NCI-H146 (cell line): Measurements from ENCODE around the gene PLEKHA1.

Experiments used
- DNase-seq: peaks from one replicate; lab custom pipeline; 2025; lab: John Stamatoyannopoulos, UW

Gene PLEKHA1

DNA sequence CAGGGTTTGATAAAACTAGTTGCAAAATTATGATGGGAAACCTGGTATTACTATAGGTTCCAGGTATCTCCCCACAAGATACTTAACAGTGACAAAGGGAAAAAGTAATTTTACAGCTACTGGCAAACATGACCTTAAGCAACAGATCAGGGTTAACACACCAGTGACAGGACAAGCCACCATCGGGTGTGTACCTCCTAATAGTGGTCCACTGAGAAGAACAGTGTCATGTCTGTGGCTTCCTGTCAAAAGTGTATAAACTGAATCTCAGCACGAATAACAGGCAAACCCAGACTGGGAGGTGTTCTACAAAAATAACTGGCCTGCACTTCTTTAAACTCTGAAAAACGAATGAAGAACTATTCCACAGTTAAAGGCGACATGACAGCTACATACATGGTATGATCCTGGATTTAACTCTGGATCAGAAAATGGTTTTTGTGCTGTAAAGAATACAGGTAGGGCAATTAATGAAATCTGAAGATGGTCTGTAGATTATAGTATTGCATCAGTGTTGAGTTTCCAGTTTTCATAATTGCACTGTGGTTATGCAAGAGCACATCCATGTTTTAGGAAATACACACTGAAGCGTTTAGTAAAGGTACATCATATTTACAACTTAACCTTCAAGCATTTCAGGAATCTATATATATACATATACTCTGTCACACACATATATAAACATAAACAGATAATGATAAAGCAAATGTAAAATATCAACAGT, 47.9 kb downstream of the PLEKHA1 start:
- no peak for DNase-seq

- no peak for DNase-seq
Observed at GRCh38 chr10:122424059-122424458, 49.6 kb downstream of the PLEKHA1 start.

- no peak for DNase-seq
Observed at GRCh38 chr10:122426829-122427228, 52.3 kb downstream of the PLEKHA1 start.

GRCh38 chr10:122427280-122427679, 52.8 kb downstream of the PLEKHA1 start:
- no peak for DNase-seq

DNA sequence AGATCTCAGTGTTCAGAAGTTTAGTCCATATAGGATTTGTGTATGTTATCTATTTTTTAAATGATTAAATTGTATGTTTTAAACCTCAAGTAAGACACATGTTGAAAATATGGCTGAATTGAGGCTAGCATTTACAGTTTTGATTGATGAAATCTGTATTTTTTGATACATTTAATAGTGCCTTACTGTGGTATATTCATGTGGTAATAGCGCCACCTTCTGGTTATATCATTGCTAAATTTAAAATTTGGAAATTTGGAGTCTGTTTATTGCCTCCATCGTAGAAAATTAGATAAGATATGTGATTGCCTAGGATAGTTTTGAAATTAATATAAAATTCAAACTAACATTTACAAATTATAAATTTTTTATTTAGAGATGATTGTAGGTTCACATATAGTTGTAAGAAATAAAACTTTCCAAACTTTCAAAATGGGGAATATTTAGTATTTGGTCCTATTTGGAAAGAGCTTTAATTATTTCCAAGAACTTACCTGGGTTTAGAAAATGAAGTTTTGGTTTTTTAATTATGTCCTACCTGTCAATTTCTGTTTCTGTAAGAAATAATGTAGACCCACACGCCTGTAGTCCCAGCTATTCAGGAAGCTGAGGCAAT, 60.8 kb downstream of the PLEKHA1 start:
- DNase-seq = peak; percentile 16

DNA sequence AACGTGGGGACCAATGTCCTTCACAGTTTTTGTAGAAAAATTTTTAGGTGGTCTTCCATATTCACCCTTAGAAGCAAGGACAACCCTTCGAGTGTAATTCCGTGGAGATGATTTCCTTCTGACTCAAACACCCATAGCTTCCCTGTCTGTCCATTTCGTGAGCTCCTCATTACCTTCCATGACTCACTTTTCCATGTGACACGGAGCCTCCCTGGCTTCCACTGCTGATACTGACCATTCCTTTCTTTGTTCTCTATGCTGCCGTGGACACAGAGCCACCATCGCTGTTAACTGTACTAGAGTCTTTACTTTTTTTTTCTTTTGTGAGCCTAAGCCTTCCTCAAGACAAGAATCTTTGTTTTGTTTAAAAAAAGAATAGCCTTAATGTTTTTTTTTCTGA, 67.5 kb downstream of the PLEKHA1 start:
- no peak for DNase-seq

DNA sequence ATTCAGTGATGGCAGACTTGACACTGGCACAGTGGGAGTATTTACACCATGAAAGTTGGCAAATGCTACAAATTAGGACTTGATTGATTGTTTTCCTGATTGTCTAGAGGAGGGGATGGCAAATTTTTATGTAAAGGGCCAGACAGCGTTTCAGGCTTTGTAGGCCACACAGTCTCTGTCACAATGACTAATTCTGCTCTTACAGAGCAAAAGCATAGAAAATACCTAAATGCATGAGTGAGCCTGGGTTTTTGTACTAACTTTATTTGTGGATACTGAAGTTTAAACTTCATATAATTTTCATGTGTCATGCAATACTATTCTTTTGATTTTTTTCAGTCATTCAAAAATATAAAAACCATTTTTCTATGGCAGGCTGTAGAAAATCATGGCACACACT, 71.0 kb downstream of the PLEKHA1 start:
- DNase-seq = no peak

- DNase-seq = no peak
Observed at GRCh38 chr10:122445904-122446303, 71.4 kb downstream of the PLEKHA1 start.

DNA sequence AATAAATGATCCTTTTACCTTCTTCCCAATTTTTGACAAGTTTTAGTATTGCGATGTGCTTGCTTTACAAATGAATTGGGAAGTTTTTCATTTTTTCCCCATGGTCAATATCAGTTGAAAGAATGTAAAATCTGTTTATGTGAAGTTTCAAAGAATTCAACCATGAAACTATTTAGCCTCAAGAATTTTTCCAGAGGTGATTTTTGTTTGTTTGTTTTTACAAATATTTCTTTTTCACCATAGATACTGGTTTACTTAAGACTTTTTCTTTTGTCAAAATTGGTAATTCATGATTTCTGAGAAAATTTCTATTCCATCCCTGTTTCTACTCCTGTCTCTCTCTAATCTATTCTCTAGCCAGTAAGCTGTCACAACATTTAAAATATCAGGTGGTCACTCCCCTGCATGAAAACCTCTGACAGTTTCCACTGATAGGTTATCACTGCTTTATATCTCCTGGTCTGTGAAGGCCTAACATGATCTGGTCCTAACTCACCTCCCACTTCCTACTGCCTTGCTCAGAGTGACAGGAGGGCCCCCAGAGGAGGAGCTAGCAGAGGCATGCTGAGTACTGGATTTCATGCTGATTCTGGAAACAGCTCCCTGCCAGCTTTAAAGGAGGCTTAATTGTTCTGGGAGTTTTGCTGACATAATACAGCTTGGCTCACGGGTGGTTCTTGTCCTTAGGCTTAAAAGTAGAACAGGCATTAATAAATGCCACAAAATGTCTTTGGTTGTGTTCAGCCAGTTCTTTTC, 72.3 kb downstream of the PLEKHA1 start:
- DNase-seq = peak; percentile 34

- DNase-seq = no peak
Observed at GRCh38 chr10:122448600-122448999, 74.1 kb downstream of the PLEKHA1 start.

- DNase-seq = no peak
Observed at GRCh38 chr10:122449153-122449552, 74.6 kb downstream of the PLEKHA1 start.

- no peak for DNase-seq
Observed at GRCh38 chr10:122450353-122450990, 76.0 kb downstream of the PLEKHA1 start.

DNA sequence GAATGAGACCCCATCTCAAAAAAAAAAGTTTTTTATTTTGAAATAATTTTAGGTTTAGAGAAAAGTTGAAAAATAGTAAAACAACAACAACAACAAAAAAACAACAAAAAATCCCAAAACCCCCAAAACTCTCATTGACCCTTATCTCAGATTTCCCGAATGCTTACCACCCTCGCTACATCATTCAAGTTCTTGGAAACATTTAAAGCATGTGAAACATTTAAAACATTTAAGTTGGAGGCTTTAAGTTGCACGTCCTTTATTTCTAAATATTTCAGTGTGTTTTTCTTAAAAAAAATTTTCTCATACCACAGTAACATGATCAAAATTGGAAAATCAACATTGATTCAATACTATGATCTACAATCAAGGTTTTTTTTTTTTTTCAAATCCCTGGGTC, 79.6 kb downstream of the PLEKHA1 start:
- DNase-seq = no peak

GRCh38 chr10:122454603-122455080, 80.1 kb downstream of the PLEKHA1 start, which contains the start of gene ARMS2:
Gene ARMS2 (plus strand): TSS chr10:122454653. CDS start chr10:122454728, 75 bp downstream.
- DNase-seq = no peak

DNA sequence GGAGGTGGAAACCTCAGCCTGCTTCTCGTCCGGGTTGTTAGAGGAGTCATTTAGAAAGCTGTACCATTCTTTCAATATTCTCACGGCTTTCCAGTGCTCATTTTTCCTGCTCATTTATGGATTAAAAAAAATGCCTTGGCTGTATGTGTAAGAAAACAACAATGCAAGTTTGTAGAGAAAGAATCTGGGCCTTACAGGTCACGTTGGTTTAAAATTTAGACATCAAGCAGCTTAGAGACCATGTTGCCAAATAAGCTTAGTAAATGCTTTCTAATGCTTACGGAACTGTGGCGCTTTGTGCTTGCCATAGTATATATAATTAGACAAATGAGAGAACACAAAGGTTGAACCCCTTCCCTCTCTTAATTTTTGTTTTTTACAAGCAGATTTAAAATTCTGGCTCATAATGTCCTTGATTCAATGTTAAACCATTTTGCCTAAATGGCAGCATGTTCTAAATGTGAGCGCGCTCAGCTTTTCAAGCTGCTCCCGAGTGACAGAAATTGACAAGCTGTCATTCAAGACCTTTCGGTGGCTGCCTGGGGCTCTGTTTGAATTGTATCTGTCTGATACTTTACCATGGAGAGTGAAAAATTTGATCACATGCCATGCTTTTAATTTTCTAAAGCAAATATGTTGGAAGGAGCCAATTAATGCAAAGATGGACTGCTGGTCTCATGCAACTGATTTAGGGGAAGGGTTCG, 81.0 kb downstream of the PLEKHA1 start:
- DNase-seq = no peak

DNA sequence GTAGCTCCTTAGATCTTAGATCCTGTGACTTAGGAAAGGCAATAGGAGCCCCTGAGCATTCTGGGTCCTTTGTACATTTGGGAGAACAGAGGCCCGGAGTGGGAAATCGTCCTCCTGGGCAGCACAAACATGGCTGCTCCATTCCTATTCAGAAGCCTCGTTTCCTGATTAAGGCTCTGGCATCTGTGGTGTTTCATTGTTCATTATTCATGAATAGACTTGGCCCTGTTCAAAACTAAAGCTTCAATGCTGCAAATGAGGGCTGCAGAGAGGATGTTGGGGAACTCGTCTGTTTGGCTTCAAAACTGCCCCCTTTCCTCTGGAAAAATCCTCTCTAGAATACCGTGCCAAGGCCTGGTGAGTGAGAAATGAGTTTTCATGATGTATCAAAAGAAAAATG, 83.4 kb downstream of the PLEKHA1 start:
- DNase-seq = no peak

GRCh38 chr10:122458693-122459092, 84.2 kb downstream of the PLEKHA1 start:
- DNase-seq = no peak

DNA sequence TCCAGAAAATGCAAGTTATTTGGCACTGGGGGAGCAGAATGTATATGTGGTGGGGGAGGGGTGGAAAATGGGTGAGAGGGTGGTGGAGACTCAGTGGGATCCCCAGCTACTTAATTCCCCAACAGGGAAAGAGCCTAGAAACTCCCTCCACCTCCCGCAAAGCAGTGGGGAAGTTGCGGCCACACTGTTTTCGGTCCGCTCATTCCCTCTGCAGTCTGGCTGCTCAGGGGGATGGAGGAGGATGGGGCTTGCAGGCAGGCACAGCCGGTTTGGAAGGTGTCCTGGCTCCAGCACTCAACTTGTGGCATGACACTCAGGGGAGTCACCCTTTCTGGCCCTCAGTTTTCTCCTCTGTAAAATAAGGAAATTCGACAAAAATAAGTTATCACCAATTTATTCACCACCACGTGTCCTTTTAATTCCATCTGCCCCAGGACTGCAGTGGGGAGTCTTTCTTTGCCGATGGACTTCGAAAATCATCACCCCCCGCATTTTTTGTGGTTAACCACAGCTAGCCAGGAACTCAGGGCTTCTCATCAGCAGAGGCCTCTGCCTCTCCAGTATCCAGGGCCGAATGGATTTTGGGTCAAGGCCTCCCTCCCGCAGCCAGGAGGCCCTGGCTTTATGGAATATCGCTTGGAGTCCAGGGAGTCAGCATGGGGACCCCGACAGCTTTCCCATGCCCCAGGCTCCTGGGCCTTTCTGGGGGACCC, 85.2 kb downstream of the PLEKHA1 start:
- no peak for DNase-seq

DNA sequence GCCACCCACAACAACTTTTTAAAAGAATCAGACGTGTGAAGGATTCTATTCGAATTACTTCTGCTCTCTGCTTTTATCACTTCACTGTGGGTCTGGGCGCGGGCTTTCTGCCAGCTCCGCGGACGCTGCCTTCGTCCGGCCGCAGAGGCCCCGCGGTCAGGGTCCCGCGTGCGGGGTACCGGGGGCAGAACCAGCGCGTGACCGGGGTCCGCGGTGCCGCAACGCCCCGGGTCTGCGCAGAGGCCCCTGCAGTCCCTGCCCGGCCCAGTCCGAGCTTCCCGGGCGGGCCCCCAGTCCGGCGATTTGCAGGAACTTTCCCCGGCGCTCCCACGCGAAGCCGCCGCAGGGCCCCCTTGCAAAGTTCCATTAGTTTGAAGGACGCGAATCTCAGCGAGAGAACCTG, 86.4 kb downstream of the PLEKHA1 start:
- no peak for DNase-seq

DNA sequence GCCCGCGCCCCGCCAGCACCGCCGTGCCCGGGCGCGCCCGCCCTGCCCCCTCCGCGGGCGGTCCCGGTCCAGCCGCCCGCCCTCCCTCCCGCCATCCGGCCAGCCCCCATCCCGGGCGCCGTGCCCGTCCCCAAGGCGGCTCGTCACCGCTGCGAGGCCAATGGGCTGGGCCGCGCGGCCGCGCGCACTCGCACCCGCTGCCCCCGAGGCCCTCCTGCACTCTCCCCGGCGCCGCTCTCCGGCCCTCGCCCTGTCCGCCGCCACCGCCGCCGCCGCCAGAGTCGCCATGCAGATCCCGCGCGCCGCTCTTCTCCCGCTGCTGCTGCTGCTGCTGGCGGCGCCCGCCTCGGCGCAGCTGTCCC, 86.8 kb downstream of the PLEKHA1 start, which contains the start of gene HTRA1:
TSS of gene HTRA1 (plus strand) at position 187 of the 362 bp plus-strand sequence. CDS start at position 287, 100 bp downstream.
- peak; percentile 62 for DNase-seq
